ENCODE data around the gene AMN.

Gene AMN

DNA sequence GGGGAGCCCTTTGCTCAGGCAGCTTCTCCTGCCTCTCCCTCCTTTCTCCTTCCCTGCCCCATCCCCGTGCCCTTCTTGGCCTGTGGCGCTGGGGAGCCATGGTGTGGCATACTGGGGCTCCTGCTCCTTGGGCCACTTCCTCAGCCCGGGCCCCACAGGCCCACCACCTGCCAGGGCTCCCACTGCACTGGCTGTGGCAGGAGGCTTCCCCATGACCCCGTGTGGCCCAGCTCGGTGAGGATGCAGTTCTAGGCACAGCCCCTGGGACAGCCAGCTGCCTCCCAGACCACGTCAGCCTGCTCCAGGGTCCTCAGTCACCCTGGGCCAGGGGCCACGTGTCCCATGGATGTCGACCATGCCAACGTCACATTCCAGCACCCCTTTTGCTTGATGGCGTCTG, 13.0 kb upstream of the AMN start:
- Histone ChIP-seq H3K27me3 (no peaks in the 10 kb centered on the region), H3K27ac (no peak overlapping the region), H3K4me1 (no peaks in the 10 kb centered on the region), H3K36me3 (peaks cover 4 to 42% (median 19%) of the 10 kb centered on the region in 3 donors), H3K4me3 (no peak overlapping the region), H3K9me3 (no peaks in the 10 kb centered on the region)
- intact Hi-C loops (cut with DNase I; ENCODE audit: low total_unique reads), result no loop called here
- TF ChIP-seq, protein P1, sequence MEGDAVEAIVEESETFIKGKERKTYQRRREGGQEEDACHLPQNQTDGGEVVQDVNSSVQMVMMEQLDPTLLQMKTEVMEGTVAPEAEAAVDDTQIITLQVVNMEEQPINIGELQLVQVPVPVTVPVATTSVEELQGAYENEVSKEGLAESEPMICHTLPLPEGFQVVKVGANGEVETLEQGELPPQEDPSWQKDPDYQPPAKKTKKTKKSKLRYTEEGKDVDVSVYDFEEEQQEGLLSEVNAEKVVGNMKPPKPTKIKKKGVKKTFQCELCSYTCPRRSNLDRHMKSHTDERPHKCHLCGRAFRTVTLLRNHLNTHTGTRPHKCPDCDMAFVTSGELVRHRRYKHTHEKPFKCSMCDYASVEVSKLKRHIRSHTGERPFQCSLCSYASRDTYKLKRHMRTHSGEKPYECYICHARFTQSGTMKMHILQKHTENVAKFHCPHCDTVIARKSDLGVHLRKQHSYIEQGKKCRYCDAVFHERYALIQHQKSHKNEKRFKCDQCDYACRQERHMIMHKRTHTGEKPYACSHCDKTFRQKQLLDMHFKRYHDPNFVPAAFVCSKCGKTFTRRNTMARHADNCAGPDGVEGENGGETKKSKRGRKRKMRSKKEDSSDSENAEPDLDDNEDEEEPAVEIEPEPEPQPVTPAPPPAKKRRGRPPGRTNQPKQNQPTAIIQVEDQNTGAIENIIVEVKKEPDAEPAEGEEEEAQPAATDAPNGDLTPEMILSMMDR (IDR thresholded peaks at IDR 0.05), result no peak
- DNase-seq, result no peak

DNA sequence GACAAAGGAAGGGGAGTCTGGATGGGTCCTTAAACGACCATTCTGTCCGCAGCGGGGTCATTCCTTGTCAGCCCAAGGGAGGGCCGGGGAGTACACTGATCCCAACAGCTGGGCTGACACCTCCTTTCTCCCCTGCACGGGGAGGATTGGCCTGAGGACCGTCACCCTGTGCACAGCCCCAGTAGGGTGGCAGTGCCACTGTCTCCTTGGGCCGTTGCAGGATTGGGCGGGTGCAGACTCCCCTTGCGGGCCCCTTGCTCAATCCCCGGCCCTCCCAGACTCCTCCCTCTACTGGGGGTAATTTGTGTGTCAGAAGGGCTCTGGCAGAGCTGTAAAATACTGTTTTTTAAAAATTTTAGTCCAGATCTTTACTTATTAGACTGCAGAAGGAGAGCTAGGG, 12.6 kb upstream of the AMN start:
- Histone ChIP-seq H3K4me3 (no peak overlapping the region), H3K27ac (no peak overlapping the region), H3K36me3 (peaks cover 4 to 40% (median 18%) of the 10 kb centered on the region in 3 donors), H3K4me1 (no peaks in the 10 kb centered on the region), H3K9me3 (no peaks in the 10 kb centered on the region), H3K27me3 (no peaks in the 10 kb centered on the region)
- intact Hi-C loops (cut with DNase I; ENCODE audit: low total_unique reads), result loop anchor here (5.0 kb wide), 1 partner anchor 213 kb away; no protein-coding TSS in a partner anchor
- TF ChIP-seq, protein P1 (IDR thresholded peaks at IDR 0.05), result no peak
- peak in 1 of 2 donors; percentile 54 for DNase-seq

DNA sequence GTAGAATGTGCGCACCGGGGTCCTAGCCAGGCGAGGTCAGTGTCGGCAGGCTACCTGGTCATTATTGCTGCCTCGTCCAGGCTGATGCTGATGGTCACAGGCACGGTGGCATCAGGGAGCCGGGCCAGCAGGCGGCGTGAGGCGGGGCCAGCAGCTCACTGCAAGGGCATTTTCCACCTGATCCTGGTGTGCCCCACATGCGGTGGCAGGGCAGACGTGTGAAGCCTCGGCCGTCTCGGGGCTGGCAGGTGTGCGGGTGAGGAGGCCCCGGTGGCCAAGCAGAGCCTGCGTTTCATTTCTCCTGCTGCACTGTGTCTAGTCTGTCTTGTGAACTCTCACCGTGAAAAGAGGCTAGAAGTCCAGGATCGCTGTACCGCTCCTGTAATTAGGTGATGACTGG, 12.0 kb upstream of the AMN start:
- no peak overlapping the region for H3K4me3 ChIP-seq
- no peaks in the 10 kb centered on the region for H3K27me3 ChIP-seq
- no peaks in the 10 kb centered on the region for H3K9me3 ChIP-seq
- peak in 1 of 2 donors; percentile 38 for DNase-seq
- TF ChIP-seq, protein P1 (IDR thresholded peaks at IDR 0.05), result no peak
- no peak overlapping the region for H3K27ac ChIP-seq
- no peaks in the 10 kb centered on the region for H3K4me1 ChIP-seq
- H3K36me3 ChIP-seq, result peaks cover 4 to 34% (median 13%) of the 10 kb centered on the region in 3 donors
- intact Hi-C loops (cut with DNase I; ENCODE audit: low total_unique reads), result loop anchor here (5.0 kb wide), 1 partner anchor 213 kb away; no protein-coding TSS in a partner anchor

DNA sequence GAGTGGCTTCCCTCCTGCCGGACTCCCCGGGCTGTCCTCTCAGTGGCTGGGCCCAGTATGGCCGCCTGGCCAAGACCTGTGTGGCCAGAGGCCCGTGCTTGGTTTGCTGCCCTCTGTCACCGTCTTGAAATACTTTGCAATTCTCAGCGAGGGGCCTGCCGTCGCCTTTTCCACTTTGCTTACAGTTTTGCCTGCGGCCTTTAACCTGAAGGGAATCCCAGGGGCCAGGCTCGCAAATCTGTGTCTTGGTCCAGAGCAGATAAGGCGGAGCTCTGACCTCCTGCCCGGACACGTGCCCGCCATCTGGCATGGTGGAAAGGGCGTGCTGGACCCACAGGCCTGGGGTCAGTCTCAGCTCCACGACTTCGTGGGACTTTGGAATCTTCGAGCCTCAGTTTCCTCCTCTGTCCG, 10.9 kb upstream of the AMN start:
- H3K4me3 ChIP-seq, result no peak overlapping the region
- H3K4me1 ChIP-seq, result no peaks in the 10 kb centered on the region
- H3K27ac ChIP-seq, result no peak overlapping the region
- peaks cover 4 to 27% (median 8%) of the 10 kb centered on the region in 3 donors for H3K36me3 ChIP-seq
- TF ChIP-seq, protein P1 (IDR thresholded peaks at IDR 0.05), result no peak
- H3K27me3 ChIP-seq, result no peaks in the 10 kb centered on the region
- peak in 1 of 2 donors; percentile 40 for DNase-seq
- no peaks in the 10 kb centered on the region for H3K9me3 ChIP-seq
- intact Hi-C loops (cut with DNase I; ENCODE audit: low total_unique reads), result loop anchor here (5.0 kb wide), 1 partner anchor 214 kb away; no protein-coding TSS in a partner anchor

DNA sequence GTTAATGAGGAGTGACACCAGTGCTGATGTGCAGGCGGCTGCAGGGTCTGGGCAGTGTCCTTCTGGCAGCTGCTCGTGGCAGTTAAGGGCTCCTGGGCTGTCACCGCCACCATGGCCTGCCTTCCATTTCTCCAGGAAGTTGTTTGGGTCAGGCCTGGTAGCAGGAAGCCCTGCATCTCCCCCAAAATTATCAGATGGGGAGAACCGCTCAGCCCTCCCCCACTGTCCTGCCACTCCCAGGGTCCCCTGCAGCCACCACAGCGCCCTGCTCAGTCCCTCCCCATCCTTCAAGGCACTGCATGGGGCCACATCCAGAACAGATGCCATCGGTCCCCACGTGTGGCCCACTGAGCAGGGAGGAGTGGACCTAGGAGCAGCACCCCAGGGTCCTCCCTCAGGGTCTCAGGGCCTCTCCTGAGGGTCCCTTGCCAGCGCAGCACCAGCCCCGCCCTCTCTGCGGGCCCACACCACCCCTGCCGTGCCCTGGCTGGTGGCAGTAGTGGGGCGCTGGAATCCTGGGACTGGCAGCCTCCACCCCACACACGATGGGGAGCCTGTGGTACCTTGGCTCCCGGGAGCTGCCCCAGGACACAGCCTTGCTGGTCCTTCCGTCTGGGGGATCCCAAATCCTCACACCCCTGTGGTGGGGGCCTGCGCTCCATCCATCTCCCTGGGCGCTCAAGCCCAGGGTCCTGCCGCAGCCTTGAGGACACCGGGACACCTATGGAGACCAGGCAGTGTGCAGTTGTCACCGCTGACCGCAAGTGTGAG, 10.3 kb upstream of the AMN start:
- H3K27me3 ChIP-seq, result no peaks in the 10 kb centered on the region
- no peaks in the 10 kb centered on the region for H3K9me3 ChIP-seq
- TF ChIP-seq, protein P1 (IDR thresholded peaks at IDR 0.05), result no peak
- H3K27ac ChIP-seq, result no peak overlapping the region
- no peaks in the 10 kb centered on the region for H3K4me1 ChIP-seq
- no peak overlapping the region for H3K4me3 ChIP-seq
- peaks cover 0 to 21% (median 2%) of the 10 kb centered on the region in 3 donors for H3K36me3 ChIP-seq
- peak in 1 of 2 donors; percentile 60 for DNase-seq
- intact Hi-C loops (cut with DNase I; ENCODE audit: low total_unique reads), result loop anchor here (5.0 kb wide), 1 partner anchor 215 kb away; no protein-coding TSS in a partner anchor

All from tibial artery (tissue), 4 donors.